H1 (cell line): ENCODE measurements around the gene AGPAT4.
A peak's percentile ranks its signal among the peaks of the same experiment; 100 is the strongest.

ENCODE experiments used
- ATF2 ChIP-seq: IDR thresholded peaks from 2 replicates; pipeline ENCODE4 v1.6.1; 2012; ENCODE audit warnings: low read length, inconsistent platforms
- CTCF ChIP-seq, 3 experiments: IDR thresholded peaks; 1 replicate in 2 of 3; 2 replicates in 1 of 3; pipeline versions ENCODE4 v1.5.1 to v1.6.1; 2011; ENCODE audit warnings: low read length in 3 of 3, mild to moderate bottlenecking in 3 of 3, inconsistent platforms in 2 of 3, low read depth in 1 of 3, moderate library complexity in 1 of 3; ENCODE audit not compliant: insufficient read depth in 1 of 3; ENCODE audit errors: control extremely low read depth in 1 of 3
- GTF2F1 ChIP-seq: IDR thresholded peaks from 2 replicates; pipeline ENCODE4 v1.6.1; 2012; ENCODE audit warnings: low read depth, low read length, improper control_type of control experiment, borderline replicate concordance
- JUND ChIP-seq: IDR thresholded peaks from 2 replicates; pipeline ENCODE4 v1.6.1; 2011; ENCODE audit warnings: mild to moderate bottlenecking, improper control_type of control experiment, low read length
- MAX ChIP-seq: IDR thresholded peaks from 2 replicates; pipeline ENCODE4 v1.6.1; 2012; ENCODE audit warnings: inconsistent platforms
- POLR2A ChIP-seq, 2 experiments: IDR thresholded peaks; 1 replicate in 1 of 2; 2 replicates in 1 of 2; pipeline ENCODE4 v1.6.1; 2011; ENCODE audit warnings: low read depth in 2 of 2, low read length in 2 of 2, mild to moderate bottlenecking in 2 of 2; ENCODE audit errors: control extremely low read depth in 1 of 2
- POLR2AphosphoS5 ChIP-seq: IDR thresholded peaks from 2 replicates; pipeline ENCODE4 v1.6.1; 2011; ENCODE audit warnings: low read depth, low read length
- RAD21 ChIP-seq, 2 experiments: IDR thresholded peaks in 1 of 2; conservative IDR thresholded peaks in 1 of 2; 2 replicates each; pipeline ENCODE4 v1.6.1; 2011; ENCODE audit warnings: low read depth in 2 of 2, low read length in 2 of 2, improper control_type of control experiment in 1 of 2, inconsistent platforms in 1 of 2, mild to moderate bottlenecking in 1 of 2, moderate library complexity in 1 of 2
- SIN3A ChIP-seq, 2 experiments: IDR thresholded peaks in 1 of 2; conservative IDR thresholded peaks in 1 of 2; 2 replicates each; pipeline ENCODE4 v1.6.1; 2011 to 2012; ENCODE audit warnings: low read length in 2 of 2, improper control_type of control experiment in 1 of 2, low read depth in 1 of 2, mild to moderate bottlenecking in 1 of 2
- TAF1 ChIP-seq: IDR thresholded peaks from 2 replicates; pipeline ENCODE4 v1.6.1; 2011; ENCODE audit warnings: mild to moderate bottlenecking, low read depth, low read length
- USF2 ChIP-seq: IDR thresholded peaks from 2 replicates; pipeline ENCODE4 v1.6.1; 2011; ENCODE audit warnings: low read length, improper control_type of control experiment

GRCh38 chr6:161218222-161218621, 55.6 kb downstream of the AGPAT4 start:
- TF ChIP-seq POLR2A (IDR thresholded peaks at IDR 0.05; ENCODE audit: control extremely low read depth in 1 of 2, low read depth in 2 of 2, low read length in 2 of 2), result no peak
- peak; percentile 1 to 11; a peak in 1 of 4 replicates for TF ChIP-seq RAD21 (IDR thresholded peaks at IDR 0.05 in 1 of 2, conservative IDR thresholded peaks at IDR 0.05 in 1 of 2; ENCODE audit: low read depth in 2 of 2, low read length in 2 of 2)
- TF ChIP-seq POLR2AphosphoS5, result no peak
- peak in 1 of 3 experiments; percentile 10; a peak in 1 of 4 replicates for TF ChIP-seq CTCF (IDR thresholded peaks at IDR 0.05; ENCODE audit: control extremely low read depth in 1 of 3, insufficient read depth in 1 of 3, low read depth in 1 of 3, low read length in 3 of 3)
- no peak for TF ChIP-seq MAX
- no peak for TF ChIP-seq JUND
- no peak for TF ChIP-seq SIN3A (conservative IDR thresholded peaks at IDR 0.05 in 1 of 2, IDR thresholded peaks at IDR 0.05 in 1 of 2; ENCODE audit: low read depth in 1 of 2, low read length in 2 of 2)
- TF ChIP-seq ATF2, result no peak
- TF ChIP-seq GTF2F1, result no peak
- TF ChIP-seq USF2, result no peak
- no peak for TF ChIP-seq TAF1
